Fibroblast of villous mesenchyme (primary cell): ENCODE results near the gene CNOT9. TPM values are rescaled to one million over a fixed set of nuclear protein-coding genes. Genes with fewer than 3 reads are reported as not detected.

Experiments
- DNase-seq: peaks from one replicate; pipeline ENCODE4 v3.0.0-alpha.2; 2010; ENCODE audit warnings: low read depth
- H3K4me3 ChIP-seq: 2 replicates; pipeline ENCODE4 v1.5.1; 2011; ENCODE audit warnings: low read depth, mild to moderate bottlenecking, low read length
- total RNA-seq: library from RNA; depleted of rRNA; stranded (reverse); fragments of >200 nt; gene quantifications from 2 replicates; pipeline ENCODE4 v1.2.3, GENCODE V29; 2012
- TF ChIP-seq, protein P1 (sequence below): IDR thresholded peaks from 2 replicates; pipeline ENCODE4 v1.5.1; 2012; ENCODE audit warnings: low read depth, mild to moderate bottlenecking, low read length; ENCODE audit not compliant: insufficient read depth

Gene CNOT9
- total RNA-seq, 1 donor: 86.8 TPM

DNA sequence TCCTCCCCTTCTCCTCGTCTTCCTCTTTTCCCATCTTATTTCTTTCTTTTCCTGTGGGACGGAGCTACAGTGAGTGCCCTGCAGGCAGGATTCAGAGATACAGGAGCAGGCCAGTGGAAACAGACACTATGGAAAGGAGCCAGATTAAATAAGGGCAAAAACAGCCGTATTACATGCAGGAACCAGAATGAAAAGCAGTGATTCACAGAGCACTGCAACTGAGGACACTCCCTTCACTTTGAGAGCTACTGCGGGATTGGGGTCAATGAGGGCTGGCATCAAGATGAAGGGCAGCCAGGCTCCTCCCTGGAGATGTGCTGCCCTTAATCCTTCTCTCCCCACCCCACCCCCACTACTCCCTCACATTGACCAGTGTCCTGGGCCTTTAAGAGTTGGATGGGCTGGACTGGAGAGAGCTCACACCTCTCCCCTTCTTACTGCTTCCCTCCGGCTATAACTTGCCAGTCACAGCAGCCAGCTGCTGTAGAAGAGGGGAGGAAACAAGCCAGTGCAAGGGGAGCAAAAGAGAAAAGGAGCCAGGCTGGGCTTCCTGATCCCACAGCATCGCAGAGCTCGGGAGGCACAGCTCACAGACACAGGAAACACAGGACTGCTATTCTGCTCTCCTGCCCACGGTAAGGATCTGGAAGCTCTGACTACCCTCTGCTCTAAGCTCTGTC, 38.9 kb downstream of the CNOT9 start, which contains the start of gene PLCD4:
TSS of gene PLCD4 (plus strand) at position 464 of the 680 bp plus-strand sequence. CDS start 7,841 bp downstream, outside the sequence.
- peak; percentile 77 for DNase-seq

DNA sequence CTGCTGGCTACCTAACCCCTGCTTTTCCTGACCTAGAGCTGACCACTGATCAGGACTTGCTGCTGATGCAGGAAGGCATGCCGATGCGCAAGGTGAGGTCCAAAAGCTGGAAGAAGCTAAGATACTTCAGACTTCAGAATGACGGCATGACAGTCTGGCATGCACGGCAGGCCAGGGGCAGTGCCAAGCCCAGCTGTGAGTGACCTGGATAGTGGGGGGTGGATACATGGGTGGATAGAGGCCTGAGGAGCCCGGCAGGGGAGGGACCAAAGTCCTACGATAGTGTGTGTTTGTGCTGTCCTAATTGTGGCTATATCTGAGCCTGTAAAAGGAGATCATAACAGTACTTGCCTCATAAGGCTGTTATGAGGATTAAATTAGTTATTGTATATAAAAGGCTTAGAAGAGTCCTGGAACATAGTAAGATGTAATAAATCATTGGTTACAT, 47.3 kb downstream of the CNOT9 start:
- no peak overlapping the region for H3K4me3 ChIP-seq
- DNase-seq: peak; percentile 7
- TF ChIP-seq, protein P1, sequence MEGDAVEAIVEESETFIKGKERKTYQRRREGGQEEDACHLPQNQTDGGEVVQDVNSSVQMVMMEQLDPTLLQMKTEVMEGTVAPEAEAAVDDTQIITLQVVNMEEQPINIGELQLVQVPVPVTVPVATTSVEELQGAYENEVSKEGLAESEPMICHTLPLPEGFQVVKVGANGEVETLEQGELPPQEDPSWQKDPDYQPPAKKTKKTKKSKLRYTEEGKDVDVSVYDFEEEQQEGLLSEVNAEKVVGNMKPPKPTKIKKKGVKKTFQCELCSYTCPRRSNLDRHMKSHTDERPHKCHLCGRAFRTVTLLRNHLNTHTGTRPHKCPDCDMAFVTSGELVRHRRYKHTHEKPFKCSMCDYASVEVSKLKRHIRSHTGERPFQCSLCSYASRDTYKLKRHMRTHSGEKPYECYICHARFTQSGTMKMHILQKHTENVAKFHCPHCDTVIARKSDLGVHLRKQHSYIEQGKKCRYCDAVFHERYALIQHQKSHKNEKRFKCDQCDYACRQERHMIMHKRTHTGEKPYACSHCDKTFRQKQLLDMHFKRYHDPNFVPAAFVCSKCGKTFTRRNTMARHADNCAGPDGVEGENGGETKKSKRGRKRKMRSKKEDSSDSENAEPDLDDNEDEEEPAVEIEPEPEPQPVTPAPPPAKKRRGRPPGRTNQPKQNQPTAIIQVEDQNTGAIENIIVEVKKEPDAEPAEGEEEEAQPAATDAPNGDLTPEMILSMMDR: no peak

More for the DNA sequence above, 38.9 kb downstream of the CNOT9 start, which contains the start of gene PLCD4:
- peak within 1 kb of the TSS; percentile 29 for H3K4me3 ChIP-seq
- TF ChIP-seq, protein P1: peak; percentile 24

DNA sequence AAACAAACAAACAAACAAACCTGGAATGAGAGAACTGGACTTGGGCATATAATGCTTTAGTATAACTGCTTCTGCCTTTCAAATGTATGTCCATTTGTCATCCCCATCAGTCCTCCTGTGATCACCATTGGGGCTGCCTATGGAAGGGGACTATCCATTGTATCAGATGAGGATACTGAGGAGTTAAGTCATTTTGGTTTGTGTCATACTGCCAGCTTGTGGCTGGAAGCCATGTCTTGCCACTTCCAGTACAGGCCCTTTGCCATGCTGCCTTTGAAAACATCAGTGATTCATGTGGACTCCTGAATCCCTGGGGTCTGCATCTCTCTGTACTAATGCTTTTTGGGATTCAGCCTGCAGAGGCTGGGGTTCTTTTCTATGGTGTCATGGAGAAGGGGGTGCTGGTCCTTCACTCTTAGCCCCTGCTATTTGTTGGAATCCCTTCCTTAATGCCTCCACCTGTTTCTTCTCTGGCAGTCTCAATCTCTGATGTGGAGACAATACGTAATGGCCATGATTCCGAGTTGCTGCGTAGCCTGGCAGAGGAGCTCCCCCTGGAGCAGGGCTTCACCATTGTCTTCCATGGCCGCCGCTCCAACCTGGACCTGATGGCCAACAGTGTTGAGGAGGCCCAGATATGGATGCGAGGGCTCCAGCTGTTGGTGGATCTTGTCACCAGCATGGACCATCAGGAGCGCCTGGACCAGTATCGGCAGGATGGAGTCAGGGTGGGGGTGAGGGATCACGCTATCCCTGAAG, 49.6 kb downstream of the CNOT9 start:
- TF ChIP-seq, protein P1: no peak
- no peak overlapping the region for H3K4me3 ChIP-seq
- DNase-seq: no peak

DNA sequence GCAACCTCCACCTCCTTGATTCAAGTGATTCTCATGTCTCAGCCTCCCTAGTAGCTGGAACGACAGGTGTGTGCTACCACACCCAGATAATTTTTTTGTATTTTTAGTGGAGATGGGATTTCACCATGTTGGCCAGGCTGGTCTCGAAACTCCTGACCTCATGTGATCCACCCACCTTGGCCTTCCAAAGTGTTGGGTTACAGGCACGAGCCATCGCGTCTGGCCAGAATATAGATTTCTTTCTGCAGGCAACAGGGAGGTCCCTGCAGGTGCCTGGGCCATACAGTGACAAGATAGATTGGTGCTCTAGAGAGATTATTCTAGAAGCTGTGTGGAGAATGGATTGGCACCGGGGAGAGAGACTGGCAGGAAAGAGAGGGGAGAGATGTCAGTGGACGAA, 52.4 kb downstream of the CNOT9 start:
- DNase-seq: no peak
- TF ChIP-seq, protein P1: no peak
- H3K4me3 ChIP-seq: no peak overlapping the region

DNA sequence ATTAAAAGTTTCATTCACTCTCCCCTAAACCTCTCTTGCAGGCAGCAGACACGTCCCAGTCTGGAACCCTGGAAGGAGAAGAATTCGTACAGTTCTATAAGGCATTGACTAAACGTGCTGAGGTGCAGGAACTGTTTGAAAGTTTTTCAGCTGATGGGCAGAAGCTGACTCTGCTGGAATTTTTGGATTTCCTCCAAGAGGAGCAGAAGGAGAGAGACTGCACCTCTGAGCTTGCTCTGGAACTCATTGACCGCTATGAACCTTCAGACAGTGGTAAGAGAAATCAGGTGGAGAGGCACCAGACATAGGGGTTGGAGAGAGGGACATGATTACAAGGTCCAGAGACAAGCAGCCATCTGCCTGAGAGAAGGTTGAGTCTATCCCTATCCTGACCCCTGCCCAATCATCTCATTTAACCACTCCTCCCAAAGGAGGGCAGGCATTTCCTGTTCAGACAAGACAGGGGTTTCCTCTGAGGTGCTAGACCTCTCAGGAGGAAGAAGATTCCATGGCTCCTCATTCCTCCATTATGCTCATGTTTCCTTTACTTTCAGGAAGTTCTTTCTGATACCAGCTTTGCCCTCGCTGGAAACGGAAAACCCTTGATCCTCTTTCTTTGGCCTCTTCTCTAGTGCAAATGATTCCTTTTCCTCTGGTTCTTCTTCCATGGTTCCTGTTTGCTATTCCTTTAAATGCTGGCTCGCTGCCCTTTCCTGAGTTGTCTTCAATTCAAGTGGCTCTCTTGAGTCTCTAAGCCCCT, 54.1 kb downstream of the CNOT9 start:
- TF ChIP-seq, protein P1: no peak
- DNase-seq: no peak
- no peak overlapping the region for H3K4me3 ChIP-seq

DNA sequence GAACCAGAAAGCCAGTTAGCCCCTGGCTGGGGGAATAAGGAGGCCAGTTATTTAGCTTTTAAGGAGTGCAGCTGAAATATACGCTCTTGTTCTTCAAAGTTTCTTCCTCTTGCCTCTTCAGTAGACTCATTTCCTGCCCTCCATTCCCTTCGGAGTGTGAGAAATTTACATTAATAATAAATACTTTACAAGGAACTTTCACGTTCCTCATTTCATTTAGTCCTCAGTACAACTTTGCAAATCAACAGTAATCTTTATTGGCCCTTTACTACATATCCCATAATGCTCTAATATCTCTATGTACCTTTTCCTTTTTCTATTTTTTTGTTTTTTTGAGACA, 54.7 kb downstream of the CNOT9 start:
- DNase-seq: no peak
- no peak overlapping the region for H3K4me3 ChIP-seq
- TF ChIP-seq, protein P1: no peak
